Epithelial cell of proximal tubule (primary cell): ENCODE data around the gene CYLC1. TPM values are rescaled to one million over a fixed set of nuclear protein-coding genes. Genes with fewer than 3 reads are reported as not detected.

Experiments
- DNase-seq: peaks from one replicate; pipeline ENCODE4 v3.0.0-alpha.2; 2011; ENCODE audit warnings: low read depth
- H3K4me3 ChIP-seq: 2 replicates; pipeline ENCODE4 v1.5.1; 2011; ENCODE audit warnings: low read depth, mild to moderate bottlenecking, low read length
- CTCF ChIP-seq: conservative IDR thresholded peaks from 2 replicates; pipeline ENCODE4 v1.5.1; 2012; ENCODE audit warnings: low read depth, mild to moderate bottlenecking, low read length
- total RNA-seq: library from RNA; depleted of rRNA; stranded (reverse); fragments of >200 nt; gene quantifications from 2 replicates; pipeline ENCODE4 v1.2.3, GENCODE V29; 2015

Gene CYLC1
- total RNA-seq, result not detected in 2 replicates

- no peak within 1 kb of the TSS for H3K4me3 ChIP-seq
- TF ChIP-seq CTCF, result no peak
- DNase-seq, result no peak
Observed at GRCh38 chrX:83860846-83861245, at the start of gene CYLC1. TSS of gene CYLC1 (plus strand) at chrX:83861146. CDS start at chrX:83861183, 37 bp downstream.

- TF ChIP-seq CTCF, result no peak
- DNase-seq, result no peak
- no peak overlapping the region for H3K4me3 ChIP-seq
Observed at GRCh38 chrX:83819304-83819703, 41.6 kb upstream of the CYLC1 start.

- no peak for TF ChIP-seq CTCF
- no peak for DNase-seq
- no peak overlapping the region for H3K4me3 ChIP-seq
Observed at GRCh38 chrX:83829874-83830273, 31.1 kb upstream of the CYLC1 start.

GRCh38 chrX:83845397-83845796 lies 15.5 kb upstream of the CYLC1 start:
- TF ChIP-seq CTCF, result peak; percentile 71
- DNase-seq, result no peak
- H3K4me3 ChIP-seq, result no peak overlapping the region

GRCh38 chrX:83847339-83847738 lies 13.6 kb upstream of the CYLC1 start:
- no peak for DNase-seq
- TF ChIP-seq CTCF, result no peak
- no peak overlapping the region for H3K4me3 ChIP-seq

GRCh38 chrX:83888585-83888984 lies 27.6 kb downstream of the CYLC1 start:
- no peak overlapping the region for H3K4me3 ChIP-seq
- DNase-seq, result no peak
- TF ChIP-seq CTCF, result no peak

- no peak for TF ChIP-seq CTCF
- no peak for DNase-seq
- H3K4me3 ChIP-seq, result no peak overlapping the region
Observed at GRCh38 chrX:83892433-83892832, 31.5 kb downstream of the CYLC1 start.
